ENCODE results near the gene TET3.

TET3 gene

GRCh38 chr2:74004212-74005182 lies 19.8 kb downstream of the TET3 start:
- DNase-seq (ENCODE audit: low spot score), result peak; percentile 86

- DNase-seq (ENCODE audit: low spot score), result no peak
Measured at GRCh38 chr2:74005786-74006185, 21.1 kb downstream of the TET3 start.

GRCh38 chr2:74006459-74006858 lies 21.7 kb downstream of the TET3 start:
- DNase-seq (ENCODE audit: low spot score), result no peak

- no peak for DNase-seq (ENCODE audit: low spot score)
Measured at GRCh38 chr2:74007121-74007520, 22.4 kb downstream of the TET3 start.

- DNase-seq (ENCODE audit: low spot score), result no peak
Measured at GRCh38 chr2:74007711-74008110, 23.0 kb downstream of the TET3 start.

GRCh38 chr2:74008761-74009395 lies 24.2 kb downstream of the TET3 start:
- DNase-seq (ENCODE audit: low spot score), result peak; percentile 95

- no peak for DNase-seq (ENCODE audit: low spot score)
Measured at GRCh38 chr2:74009577-74009976, 24.9 kb downstream of the TET3 start.

GRCh38 chr2:74010087-74010541 lies 25.4 kb downstream of the TET3 start:
- no peak for DNase-seq (ENCODE audit: low spot score)

- no peak for DNase-seq (ENCODE audit: low spot score)
Measured at GRCh38 chr2:74011246-74011645, 26.5 kb downstream of the TET3 start.

GRCh38 chr2:74014813-74015212 lies 30.1 kb downstream of the TET3 start:
- no peak for DNase-seq (ENCODE audit: low spot score)

- no peak for DNase-seq (ENCODE audit: low spot score)
Measured at GRCh38 chr2:74017223-74017622, 32.5 kb downstream of the TET3 start.

GRCh38 chr2:74019516-74019915 lies 34.8 kb downstream of the TET3 start:
- peak; percentile 73 for DNase-seq (ENCODE audit: low spot score)

GRCh38 chr2:74020702-74021406 lies 36.1 kb downstream of the TET3 start:
- DNase-seq (ENCODE audit: low spot score), result no peak

- DNase-seq (ENCODE audit: low spot score), result no peak
Measured at GRCh38 chr2:74021407-74021755, 36.7 kb downstream of the TET3 start.

GRCh38 chr2:74024216-74024615 lies 39.5 kb downstream of the TET3 start:
- DNase-seq (ENCODE audit: low spot score), result no peak

- no peak for DNase-seq (ENCODE audit: low spot score)
Measured at GRCh38 chr2:74025971-74026612, 41.4 kb downstream of the TET3 start.

- DNase-seq (ENCODE audit: low spot score), result no peak
Measured at GRCh38 chr2:74026687-74027241, 42.1 kb downstream of the TET3 start.

GRCh38 chr2:74027496-74027895 lies 42.8 kb downstream of the TET3 start:
- DNase-seq (ENCODE audit: low spot score), result no peak

- DNase-seq (ENCODE audit: low spot score), result no peak
Measured at GRCh38 chr2:74028290-74028689, 43.6 kb downstream of the TET3 start.

- no peak for DNase-seq (ENCODE audit: low spot score)
Measured at GRCh38 chr2:74028741-74029140, 44.0 kb downstream of the TET3 start.

- no peak for DNase-seq (ENCODE audit: low spot score)
Measured at GRCh38 chr2:74029714-74030397, 45.1 kb downstream of the TET3 start.
